Esophagus squamous epithelium (tissue), 4 donors: ENCODE measurements around the gene RAP2A.

Experiments used
- POLR2A ChIP-seq, 4 donors: fragments of 450-650 bp; IDR thresholded peaks; one replicate each; pipeline ENCODE4 v1.6.1; 2017; ENCODE audit warnings: antibody characterized with exemption in 4 of 4, mild to moderate bottlenecking in 4 of 4, moderate library complexity in 3 of 4
- TF ChIP-seq, protein P1 (sequence below), 6 experiments: fragments of 450-650 bp in 4 of 6; fragments of 200-600 bp in 2 of 6; sonication (generic) in 2 of 6; IDR thresholded peaks; one replicate each; pipeline ENCODE4 v1.5.1; 2016 to 2019; ENCODE audit warnings: antibody characterized with exemption in 6 of 6, mild to moderate bottlenecking in 4 of 6, moderate library complexity in 4 of 6

DNA sequence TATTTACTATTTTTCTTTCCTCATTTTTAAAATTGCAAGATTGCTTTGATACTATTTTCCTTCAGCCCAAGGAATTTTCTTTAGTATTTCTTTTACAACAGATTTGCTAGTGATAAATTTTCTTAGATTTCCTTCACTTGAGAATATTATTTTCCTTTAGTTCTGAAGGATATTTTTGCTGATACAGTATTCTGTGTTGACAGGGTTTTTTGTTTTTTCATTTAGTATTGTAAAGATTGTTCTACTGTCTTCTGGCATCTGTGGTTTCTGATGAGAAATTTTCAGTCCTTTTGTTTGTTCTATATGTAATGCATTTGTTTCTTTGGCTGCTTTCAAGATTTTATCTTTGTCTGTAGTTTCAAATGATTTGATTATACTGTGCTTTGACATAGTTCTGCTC lies 20.7 kb downstream of the RAP2A start:
- TF ChIP-seq, protein P1, sequence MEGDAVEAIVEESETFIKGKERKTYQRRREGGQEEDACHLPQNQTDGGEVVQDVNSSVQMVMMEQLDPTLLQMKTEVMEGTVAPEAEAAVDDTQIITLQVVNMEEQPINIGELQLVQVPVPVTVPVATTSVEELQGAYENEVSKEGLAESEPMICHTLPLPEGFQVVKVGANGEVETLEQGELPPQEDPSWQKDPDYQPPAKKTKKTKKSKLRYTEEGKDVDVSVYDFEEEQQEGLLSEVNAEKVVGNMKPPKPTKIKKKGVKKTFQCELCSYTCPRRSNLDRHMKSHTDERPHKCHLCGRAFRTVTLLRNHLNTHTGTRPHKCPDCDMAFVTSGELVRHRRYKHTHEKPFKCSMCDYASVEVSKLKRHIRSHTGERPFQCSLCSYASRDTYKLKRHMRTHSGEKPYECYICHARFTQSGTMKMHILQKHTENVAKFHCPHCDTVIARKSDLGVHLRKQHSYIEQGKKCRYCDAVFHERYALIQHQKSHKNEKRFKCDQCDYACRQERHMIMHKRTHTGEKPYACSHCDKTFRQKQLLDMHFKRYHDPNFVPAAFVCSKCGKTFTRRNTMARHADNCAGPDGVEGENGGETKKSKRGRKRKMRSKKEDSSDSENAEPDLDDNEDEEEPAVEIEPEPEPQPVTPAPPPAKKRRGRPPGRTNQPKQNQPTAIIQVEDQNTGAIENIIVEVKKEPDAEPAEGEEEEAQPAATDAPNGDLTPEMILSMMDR (IDR thresholded peaks at IDR 0.05) = no peak
- TF ChIP-seq POLR2A (IDR thresholded peaks at IDR 0.05) = no peak
